Mesothelial cell of epicardium (in vitro differentiated cells): ENCODE results near the gene C1orf198. TPM values are rescaled to one million over a fixed set of nuclear protein-coding genes. Genes with fewer than 3 reads are reported as not detected.

Source experiments
- DNase-seq, 2 experiments: peaks; one replicate each; pipeline ENCODE4 v3.0.0; 2021; ENCODE audit warnings: low spot score in 2 of 2; ENCODE audit not compliant: unreplicated experiment in 2 of 2
- H3K27ac Mint-ChIP-seq: 2 replicates; pipeline ENCODE4 v1.8.0; 2021; ENCODE audit warnings: mixed read lengths
- H3K27me3 Mint-ChIP-seq: 2 replicates; pipeline ENCODE4 v1.8.0; 2021; ENCODE audit warnings: low read depth, mixed read lengths
- H3K36me3 Mint-ChIP-seq: 2 replicates; pipeline ENCODE4 v1.8.0; 2021; ENCODE audit warnings: mixed read lengths
- H3K4me1 Mint-ChIP-seq: 2 replicates; pipeline ENCODE4 v1.8.0; 2021; ENCODE audit warnings: mixed read lengths
- H3K4me3 Mint-ChIP-seq: 2 replicates; pipeline ENCODE4 v1.8.0; 2021; ENCODE audit warnings: mild to moderate bottlenecking, moderate library complexity, mixed read lengths
- H3K9me3 Mint-ChIP-seq: 2 replicates; pipeline ENCODE4 v1.8.0; 2021; ENCODE audit warnings: mixed read lengths
- total RNA-seq: library from RNA; stranded (reverse); gene quantifications from 3 replicates; pipeline ENCODE4 v1.2.1, GENCODE V29; 2021
- TF ChIP-seq, protein P1 (sequence below): fragments of 200-600 bp; sonication (generic); IDR thresholded peaks from one replicate; pipeline ENCODE4 v1.5.0; 2021; ENCODE audit warnings: antibody characterized with exemption; ENCODE audit not compliant: unreplicated experiment

C1orf198 gene
- total RNA-seq, 1 donor from 2014 or later: 143 TPM

DNA sequence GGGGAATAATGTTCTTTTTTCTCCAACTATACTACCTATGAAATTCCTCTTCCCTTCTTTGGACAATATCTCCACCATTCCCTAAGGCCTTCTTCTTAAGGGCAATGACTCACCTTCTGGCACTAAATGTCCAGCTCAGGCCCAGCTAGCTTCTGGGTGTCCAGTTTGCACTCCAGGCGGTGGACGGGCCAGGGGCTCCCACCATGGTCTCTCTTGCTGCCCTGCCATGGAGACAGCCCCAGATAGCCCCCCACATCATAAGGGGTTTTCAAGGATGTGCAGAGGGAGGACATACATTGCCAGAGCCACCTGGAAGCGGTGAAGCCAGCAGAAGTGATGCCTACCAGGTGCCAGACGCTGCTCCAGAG is 43.8 kb downstream of the C1orf198 start:
- DNase-seq: no peak
- no peaks in the 10 kb centered on the region for H3K27me3 Mint-ChIP-seq
- H3K36me3 Mint-ChIP-seq: peaks cover 2% of the 10 kb centered on the region
- H3K9me3 Mint-ChIP-seq: no peaks in the 10 kb centered on the region
- H3K4me3 Mint-ChIP-seq: no peak overlapping the region
- TF ChIP-seq, protein P1, sequence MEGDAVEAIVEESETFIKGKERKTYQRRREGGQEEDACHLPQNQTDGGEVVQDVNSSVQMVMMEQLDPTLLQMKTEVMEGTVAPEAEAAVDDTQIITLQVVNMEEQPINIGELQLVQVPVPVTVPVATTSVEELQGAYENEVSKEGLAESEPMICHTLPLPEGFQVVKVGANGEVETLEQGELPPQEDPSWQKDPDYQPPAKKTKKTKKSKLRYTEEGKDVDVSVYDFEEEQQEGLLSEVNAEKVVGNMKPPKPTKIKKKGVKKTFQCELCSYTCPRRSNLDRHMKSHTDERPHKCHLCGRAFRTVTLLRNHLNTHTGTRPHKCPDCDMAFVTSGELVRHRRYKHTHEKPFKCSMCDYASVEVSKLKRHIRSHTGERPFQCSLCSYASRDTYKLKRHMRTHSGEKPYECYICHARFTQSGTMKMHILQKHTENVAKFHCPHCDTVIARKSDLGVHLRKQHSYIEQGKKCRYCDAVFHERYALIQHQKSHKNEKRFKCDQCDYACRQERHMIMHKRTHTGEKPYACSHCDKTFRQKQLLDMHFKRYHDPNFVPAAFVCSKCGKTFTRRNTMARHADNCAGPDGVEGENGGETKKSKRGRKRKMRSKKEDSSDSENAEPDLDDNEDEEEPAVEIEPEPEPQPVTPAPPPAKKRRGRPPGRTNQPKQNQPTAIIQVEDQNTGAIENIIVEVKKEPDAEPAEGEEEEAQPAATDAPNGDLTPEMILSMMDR: no peak
- peak overlapping the region; percentile 44 for H3K27ac Mint-ChIP-seq
- H3K4me1 Mint-ChIP-seq: peaks cover 26% of the 10 kb centered on the region

GRCh38 chr1:230823931-230824381 is 44.4 kb downstream of the C1orf198 start:
- Mint-ChIP-seq H3K4me1 (peaks cover 26% of the 10 kb centered on the region), H3K27ac (no peak overlapping the region), H3K36me3 (peaks cover 2% of the 10 kb centered on the region), H3K9me3 (no peaks in the 10 kb centered on the region), H3K27me3 (no peaks in the 10 kb centered on the region), H3K4me3 (no peak overlapping the region)
- DNase-seq: no peak
- TF ChIP-seq, protein P1: no peak

DNA sequence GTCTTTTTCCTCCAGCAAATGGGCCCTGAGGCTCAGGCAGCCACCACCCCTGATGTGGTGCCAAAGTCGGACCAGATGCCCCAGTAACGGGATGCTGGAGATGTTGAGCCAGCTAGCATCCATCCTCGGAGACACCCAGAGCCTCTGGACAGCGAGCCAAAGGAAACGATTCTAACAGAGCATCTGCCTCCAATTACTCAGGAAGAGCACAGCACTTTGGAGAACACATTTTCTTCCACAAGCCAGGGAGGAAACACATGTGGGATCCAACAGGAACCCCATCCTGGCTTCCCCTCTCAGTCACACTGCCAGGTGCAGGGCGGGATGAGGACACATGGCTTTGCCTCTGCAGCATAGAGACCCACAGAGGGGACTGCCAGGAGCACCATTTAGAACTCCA is 44.9 kb downstream of the C1orf198 start:
- no peaks in the 10 kb centered on the region for H3K27me3 Mint-ChIP-seq
- TF ChIP-seq, protein P1: no peak
- peaks cover 2% of the 10 kb centered on the region for H3K36me3 Mint-ChIP-seq
- peaks cover 26% of the 10 kb centered on the region for H3K4me1 Mint-ChIP-seq
- no peak for DNase-seq
- H3K9me3 Mint-ChIP-seq: no peaks in the 10 kb centered on the region
- H3K4me3 Mint-ChIP-seq: no peak overlapping the region
- no peak overlapping the region for H3K27ac Mint-ChIP-seq

DNA sequence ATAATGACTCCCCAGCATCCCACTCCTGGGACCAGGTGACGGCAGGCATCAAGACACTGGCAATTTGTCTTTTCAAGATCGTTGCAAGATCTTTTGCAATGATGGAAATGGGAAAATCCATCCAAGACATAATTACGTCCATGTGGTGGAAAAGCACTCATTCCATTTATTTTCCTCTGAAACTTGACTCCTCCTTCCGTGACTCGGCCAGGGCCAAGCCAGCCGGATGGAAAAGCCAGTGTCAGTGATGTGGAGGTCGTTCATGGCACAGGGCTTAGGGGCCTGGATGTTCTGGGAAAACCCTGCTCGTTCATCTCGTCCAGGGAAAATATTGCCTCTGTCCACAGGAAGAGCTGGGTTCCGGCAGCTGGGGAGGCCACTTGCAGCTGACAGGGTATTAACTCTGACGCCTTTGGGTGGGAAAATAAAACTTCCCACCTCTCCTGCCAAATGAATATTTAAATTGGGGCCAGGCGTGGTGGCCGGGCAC is 46.2 kb downstream of the C1orf198 start:
- Mint-ChIP-seq H3K36me3 (no peaks in the 10 kb centered on the region), H3K27ac (no peak overlapping the region), H3K4me1 (peaks cover 24% of the 10 kb centered on the region), H3K27me3 (no peaks in the 10 kb centered on the region), H3K4me3 (no peak overlapping the region), H3K9me3 (no peaks in the 10 kb centered on the region)
- DNase-seq: no peak
- TF ChIP-seq, protein P1: no peak

DNA sequence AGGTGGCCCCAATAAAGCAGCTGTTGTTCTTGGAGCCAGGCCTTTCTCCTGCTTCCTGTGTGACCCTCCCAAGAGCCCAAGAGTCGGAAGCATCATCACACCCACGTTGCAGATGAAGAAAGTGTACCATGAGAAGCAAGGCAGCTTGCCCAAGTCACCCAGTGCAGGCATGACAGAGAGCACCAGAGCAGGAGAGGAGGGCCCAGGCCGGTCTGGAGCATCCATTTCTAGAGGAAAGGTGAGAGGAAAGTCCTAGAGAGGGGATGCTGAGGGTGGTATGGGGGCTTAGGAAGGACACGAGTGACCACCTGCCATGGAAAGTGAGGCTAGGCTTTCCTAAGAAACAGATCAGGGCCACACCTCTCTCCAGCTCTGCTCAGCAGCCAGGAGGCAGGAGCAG is 47.0 kb downstream of the C1orf198 start:
- H3K27ac Mint-ChIP-seq: no peak overlapping the region
- TF ChIP-seq, protein P1: no peak
- no peak overlapping the region for H3K4me3 Mint-ChIP-seq
- peaks cover 24% of the 10 kb centered on the region for H3K4me1 Mint-ChIP-seq
- no peak for DNase-seq
- H3K27me3 Mint-ChIP-seq: no peaks in the 10 kb centered on the region
- H3K36me3 Mint-ChIP-seq: no peaks in the 10 kb centered on the region
- H3K9me3 Mint-ChIP-seq: no peaks in the 10 kb centered on the region

DNA sequence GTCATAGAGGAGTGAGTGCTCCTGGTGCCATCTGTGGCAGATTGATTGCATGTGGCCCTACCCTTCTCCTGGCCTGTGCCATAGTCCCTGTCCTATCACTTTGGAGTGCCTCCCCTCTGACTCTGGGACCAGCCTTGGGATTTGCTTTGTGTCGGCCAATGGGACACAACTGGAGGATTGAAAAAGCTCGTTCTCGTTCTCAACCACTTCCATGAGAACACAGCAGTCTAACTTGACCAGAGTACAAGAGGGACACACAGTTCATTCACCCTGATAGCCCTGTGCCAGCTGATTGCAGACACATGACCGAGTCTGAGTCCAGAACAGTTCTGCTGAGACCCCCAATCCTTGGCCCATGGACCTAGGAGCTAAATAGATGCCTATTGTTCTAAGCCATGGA is 47.8 kb downstream of the C1orf198 start:
- Mint-ChIP-seq H3K27me3 (no peaks in the 10 kb centered on the region), H3K4me1 (peaks cover 21% of the 10 kb centered on the region), H3K27ac (no peak overlapping the region), H3K4me3 (no peak overlapping the region), H3K36me3 (no peaks in the 10 kb centered on the region), H3K9me3 (no peaks in the 10 kb centered on the region)
- TF ChIP-seq, protein P1: no peak
- DNase-seq: no peak
